BE2C (cell line): Measurements from ENCODE around the gene SLC30A7.

Experiments
- DNase-seq: peaks from one replicate; pipeline ENCODE4 v3.0.0-alpha.2; 2020
- H3K27me3 ChIP-seq: fragments of 250-450 bp; sonication (Bioruptor Pico); 2 replicates; pipeline ENCODE4 v1.5.1; 2020; ENCODE audit warnings: mild to moderate bottlenecking
- H3K36me3 ChIP-seq: fragments of 250-450 bp; sonication (Bioruptor Pico); 2 replicates; pipeline ENCODE4 v1.5.1; 2020; ENCODE audit warnings: mild to moderate bottlenecking
- H3K4me1 ChIP-seq: fragments of 250-450 bp; sonication (Bioruptor Pico); 2 replicates; pipeline ENCODE4 v1.5.1; 2020
- H3K4me3 ChIP-seq: 2 replicates; pipeline ENCODE4 v1.5.1; 2011; ENCODE audit warnings: low read depth, low read length
- H3K9me3 ChIP-seq: fragments of 250-450 bp; sonication (Bioruptor Pico); 2 replicates; pipeline ENCODE4 v1.5.1; 2020
- TF ChIP-seq, protein P1 (sequence below): IDR thresholded peaks from 2 replicates; pipeline ENCODE4 v1.5.1; 2012; ENCODE audit warnings: mild to moderate bottlenecking, low read depth, low read length

Gene SLC30A7

DNA sequence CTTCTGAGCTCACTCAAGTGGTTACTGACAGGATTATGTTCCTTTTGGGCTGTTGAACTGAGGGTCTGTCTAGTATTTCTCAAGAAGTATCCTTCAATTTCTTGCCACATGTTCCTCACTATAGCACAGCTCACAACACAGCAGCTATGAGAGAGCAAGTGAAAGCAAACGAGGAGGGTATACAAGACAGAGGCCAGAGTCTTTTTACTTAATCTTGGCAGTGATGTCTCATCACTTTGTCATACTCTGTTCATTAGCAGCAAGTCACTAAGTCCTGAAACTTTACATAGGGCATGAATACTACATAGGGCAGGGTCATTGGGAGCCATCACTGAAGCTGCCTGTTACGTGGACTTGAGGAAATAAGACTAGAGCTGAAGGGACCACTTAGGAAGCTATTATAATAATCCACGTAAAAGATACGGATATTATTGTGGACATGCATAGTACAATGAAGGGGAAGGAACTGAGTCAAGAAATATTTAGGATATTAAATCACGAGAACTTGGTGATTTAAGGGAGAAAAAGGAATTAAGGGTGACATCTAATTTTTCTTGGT is 63.7 kb downstream of the SLC30A7 start:
- H3K4me3 ChIP-seq = no peak overlapping the region
- H3K36me3 ChIP-seq = no peaks in the 10 kb centered on the region
- TF ChIP-seq, protein P1, sequence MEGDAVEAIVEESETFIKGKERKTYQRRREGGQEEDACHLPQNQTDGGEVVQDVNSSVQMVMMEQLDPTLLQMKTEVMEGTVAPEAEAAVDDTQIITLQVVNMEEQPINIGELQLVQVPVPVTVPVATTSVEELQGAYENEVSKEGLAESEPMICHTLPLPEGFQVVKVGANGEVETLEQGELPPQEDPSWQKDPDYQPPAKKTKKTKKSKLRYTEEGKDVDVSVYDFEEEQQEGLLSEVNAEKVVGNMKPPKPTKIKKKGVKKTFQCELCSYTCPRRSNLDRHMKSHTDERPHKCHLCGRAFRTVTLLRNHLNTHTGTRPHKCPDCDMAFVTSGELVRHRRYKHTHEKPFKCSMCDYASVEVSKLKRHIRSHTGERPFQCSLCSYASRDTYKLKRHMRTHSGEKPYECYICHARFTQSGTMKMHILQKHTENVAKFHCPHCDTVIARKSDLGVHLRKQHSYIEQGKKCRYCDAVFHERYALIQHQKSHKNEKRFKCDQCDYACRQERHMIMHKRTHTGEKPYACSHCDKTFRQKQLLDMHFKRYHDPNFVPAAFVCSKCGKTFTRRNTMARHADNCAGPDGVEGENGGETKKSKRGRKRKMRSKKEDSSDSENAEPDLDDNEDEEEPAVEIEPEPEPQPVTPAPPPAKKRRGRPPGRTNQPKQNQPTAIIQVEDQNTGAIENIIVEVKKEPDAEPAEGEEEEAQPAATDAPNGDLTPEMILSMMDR = no peak
- no peaks in the 10 kb centered on the region for H3K4me1 ChIP-seq
- DNase-seq = no peak
- H3K9me3 ChIP-seq = no peaks in the 10 kb centered on the region
- no peaks in the 10 kb centered on the region for H3K27me3 ChIP-seq

DNA sequence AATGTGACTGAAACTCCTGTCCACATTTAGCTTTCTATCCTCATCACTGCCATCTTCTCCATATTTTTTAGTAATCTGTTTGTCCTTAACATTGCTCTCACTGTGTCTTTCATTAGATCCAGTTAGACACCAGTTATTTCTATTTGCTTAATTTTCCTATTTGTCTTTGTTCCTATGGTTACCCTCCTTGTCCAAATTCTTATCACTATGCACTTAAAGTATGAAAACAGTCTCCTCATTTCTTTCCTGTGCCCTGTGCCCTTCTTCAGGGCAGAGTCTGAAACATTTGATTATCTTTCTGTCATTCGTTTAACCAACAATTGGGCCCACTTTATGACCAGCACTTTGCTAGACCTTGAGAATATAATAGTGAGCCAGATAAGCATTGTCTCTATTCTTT is 64.2 kb downstream of the SLC30A7 start:
- DNase-seq = no peak
- Histone ChIP-seq H3K4me1 (no peaks in the 10 kb centered on the region), H3K36me3 (no peaks in the 10 kb centered on the region; the same call in 1 of the 2 replicates), H3K9me3 (no peaks in the 10 kb centered on the region), H3K4me3 (no peak overlapping the region), H3K27me3 (no peaks in the 10 kb centered on the region)
- TF ChIP-seq, protein P1 = no peak

DNA sequence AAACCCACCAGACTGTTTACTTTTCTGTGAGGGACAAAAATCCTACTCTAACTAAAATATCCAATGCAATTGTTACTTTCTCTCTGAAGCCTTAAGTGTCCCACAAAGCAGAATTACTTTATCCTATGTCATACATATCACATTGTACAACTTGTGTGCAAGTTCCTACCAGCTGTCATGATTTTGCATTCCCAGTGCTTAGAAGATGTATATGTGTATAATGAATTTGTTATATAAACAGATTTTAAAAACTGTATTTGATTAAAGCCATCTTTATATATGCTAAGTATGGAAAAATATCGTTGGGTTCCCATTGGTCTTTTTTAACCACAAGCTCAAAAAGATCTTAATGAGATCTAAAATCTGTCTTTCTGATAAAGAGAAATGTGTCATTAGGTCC is 72.7 kb downstream of the SLC30A7 start:
- Histone ChIP-seq H3K4me1 (no peaks in the 10 kb centered on the region), H3K27me3 (no peaks in the 10 kb centered on the region), H3K36me3 (peaks cover 7% of the 10 kb centered on the region), H3K9me3 (no peaks in the 10 kb centered on the region), H3K4me3 (no peak overlapping the region)
- TF ChIP-seq, protein P1 = no peak
- no peak for DNase-seq

DNA sequence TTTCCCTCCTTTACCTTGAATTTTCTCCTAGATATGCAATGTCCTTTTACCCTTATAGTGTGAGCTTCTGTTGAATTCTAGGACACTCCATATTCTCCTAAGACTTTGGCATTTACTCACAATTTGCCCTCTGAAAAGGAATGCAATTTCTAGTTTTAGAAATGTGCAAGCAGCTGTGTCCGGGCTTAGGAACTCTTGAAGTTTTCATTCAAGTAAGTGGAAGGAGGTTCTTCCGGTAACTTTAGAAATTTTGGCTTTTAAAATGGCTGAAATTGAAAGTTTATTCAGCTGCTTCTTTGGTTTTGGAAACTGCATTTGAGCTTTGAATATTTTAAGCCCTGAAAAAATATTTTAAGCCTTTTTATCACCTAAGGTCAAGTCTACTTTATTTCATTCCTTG is 73.4 kb downstream of the SLC30A7 start:
- DNase-seq = no peak
- TF ChIP-seq, protein P1 = no peak
- Histone ChIP-seq H3K27me3 (no peaks in the 10 kb centered on the region), H3K9me3 (no peaks in the 10 kb centered on the region), H3K36me3 (peaks cover 7% of the 10 kb centered on the region), H3K4me1 (no peaks in the 10 kb centered on the region), H3K4me3 (no peak overlapping the region)

DNA sequence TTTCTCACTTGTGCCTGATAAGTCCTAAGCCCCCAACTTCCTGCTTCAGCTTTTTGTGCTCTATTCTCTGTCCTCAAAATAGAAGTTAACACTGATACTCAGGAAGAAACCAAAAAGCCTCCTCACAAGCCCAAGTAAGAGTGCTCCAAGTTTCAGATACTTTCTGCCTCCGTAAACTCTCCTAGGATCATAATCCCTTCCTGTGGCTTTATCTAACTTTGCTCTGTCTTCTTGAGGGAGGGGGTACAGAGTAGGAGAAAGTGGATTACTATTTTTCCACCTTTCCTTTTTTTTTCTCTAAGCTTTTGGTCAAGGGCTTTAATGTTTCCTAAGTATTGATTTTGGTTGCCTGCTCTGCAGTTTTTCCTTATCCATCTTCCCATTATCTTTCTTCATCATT is 75.1 kb downstream of the SLC30A7 start:
- Histone ChIP-seq H3K9me3 (no peaks in the 10 kb centered on the region), H3K27me3 (no peaks in the 10 kb centered on the region)
- TF ChIP-seq, protein P1 = no peak

DNA sequence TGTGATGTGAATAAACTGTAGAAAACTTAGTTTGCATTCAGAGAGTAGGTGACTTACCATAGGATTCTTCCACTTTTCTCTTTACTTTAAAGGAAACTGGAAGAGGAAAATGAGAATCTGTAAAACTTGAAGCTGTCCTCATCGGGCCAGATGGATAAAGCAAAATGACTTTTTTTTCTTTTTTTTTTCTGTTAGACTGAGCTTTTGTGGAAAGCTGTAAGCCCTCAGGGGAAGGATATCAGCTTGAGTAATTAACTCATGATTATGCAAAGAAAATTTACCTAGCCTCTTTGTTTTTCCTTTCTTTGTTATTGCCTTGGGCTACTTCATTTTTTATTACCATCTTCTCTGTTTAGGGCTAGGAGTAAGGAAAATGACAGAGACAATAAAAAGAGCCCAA is 76.3 kb downstream of the SLC30A7 start:
- no peak overlapping the region for H3K4me3 ChIP-seq
- no peaks in the 10 kb centered on the region for H3K27me3 ChIP-seq
- TF ChIP-seq, protein P1 = no peak
- DNase-seq = no peak
- no peaks in the 10 kb centered on the region for H3K9me3 ChIP-seq
- no peaks in the 10 kb centered on the region for H3K4me1 ChIP-seq
- H3K36me3 ChIP-seq = 0 out of 2 replicates have a peak, but pooled peaks cover 4% of the 10 kb centered on the region

More for the DNA sequence above, 75.1 kb downstream of the SLC30A7 start:
- H3K36me3 ChIP-seq = 0 out of 2 replicates have a peak, but pooled peaks cover 4% of the 10 kb centered on the region
- no peaks in the 10 kb centered on the region for H3K4me1 ChIP-seq
- DNase-seq = no peak
- no peak overlapping the region for H3K4me3 ChIP-seq
